ENCODE data around the gene DIAPH3. TPM values are rescaled to one million over a fixed set of nuclear protein-coding genes. Genes with fewer than 3 reads are reported as not detected.

The DIAPH3 gene
- total and polyA plus RNA-seq, 2 of the 4 experiments (the other 2 are of a cell fraction) = 8.9 to 9.3 TPM

- no peak overlapping the region for H3K27ac ChIP-seq (ENCODE audit: insufficient read depth, low read length)
Observed at GRCh38 chr13:59635589-59635988, 528.1 kb downstream of the DIAPH3 start.

More at GRCh38 chr13:59635589-59635988, 528.1 kb downstream of the DIAPH3 start:
- no peak overlapping the region for H4K8ac ChIP-seq (ENCODE audit: low read depth in 2 of 2, low read length in 2 of 2)
- no peak overlapping the region for H4K91ac ChIP-seq (ENCODE audit: insufficient read depth, low read depth, low read length)
- intact Hi-C loops (cut with micrococcal nuclease) (no loop called here), dilution Hi-C loops (cut with HindIII; ENCODE audit: low sequenced_read_pairs, unreplicated experiment) (no loop called here), in situ Hi-C loops (cut with MboI; ENCODE audit: low sequenced_read_pairs) (no loop called here)
- H3K9me1 ChIP-seq (ENCODE audit: insufficient read depth, low read length) = no peaks in the 10 kb centered on the region
- DNase-seq (no peak), ATAC-seq (ENCODE audit: low read depth) (no peak)
- H3K4me2 ChIP-seq (ENCODE audit: low read depth, low read length) = no peak overlapping the region
- no peak overlapping the region for H2AK5ac ChIP-seq (ENCODE audit: low read depth, low read length)
- POLR2A ChIA-PET (ENCODE audit: unreplicated experiment) = no interaction called here
- no peaks in the 10 kb centered on the region for H4K20me1 ChIP-seq (ENCODE audit: insufficient read depth, low read length)
- H3K27me3 ChIP-seq (ENCODE audit: control insufficient read depth, insufficient read depth, low read length) = peaks cover 15% of the 10 kb centered on the region
- no peaks in the 10 kb centered on the region for H3K36me3 ChIP-seq (ENCODE audit: control insufficient read depth, insufficient read depth, low read length)
- no peak overlapping the region for H2BK15ac ChIP-seq (ENCODE audit: low read depth, low read length)
- H3K23ac ChIP-seq (ENCODE audit: low read depth, low read length) = no peak overlapping the region
- no peak overlapping the region for H3K4me3 ChIP-seq (ENCODE audit: insufficient read depth, low read depth, low read length)
- H2BK120ac ChIP-seq (ENCODE audit: low read depth, low read length) = no peak overlapping the region
- no peak overlapping the region for H3K56ac ChIP-seq (ENCODE audit: extremely low read depth, insufficient read depth, low read length)
- H4K5ac ChIP-seq (ENCODE audit: low read depth, low read length) = no peak overlapping the region
- no peak overlapping the region for H2AFZ ChIP-seq (replicated peaks; ENCODE audit: low read length, poor library complexity)
- no peak overlapping the region for H3K14ac ChIP-seq (replicated peaks; ENCODE audit: low read depth, low read length)
- CTCF ChIA-PET = no interaction called here
- H3K4me1 ChIP-seq (ENCODE audit: control insufficient read depth, insufficient read depth, low read length) = no peaks in the 10 kb centered on the region
- no TSS peak for BruUV-seq (replicated peaks)
- no peak overlapping the region for H3K18ac ChIP-seq (ENCODE audit: low read depth, low read length)
- H3K79me1 ChIP-seq (ENCODE audit: low read depth in 1 of 2, low read length in 2 of 2) = no peaks in the 10 kb centered on the region
- no peak overlapping the region for H3K9ac ChIP-seq (ENCODE audit: low read depth, low read length)
- H3K9me3 ChIP-seq (ENCODE audit: control insufficient read depth, insufficient read depth, low read length) = no peaks in the 10 kb centered on the region
- no peak overlapping the region for H2AK9ac ChIP-seq (replicated peaks; ENCODE audit: low read depth, low read length, poor library complexity)
- H2BK5ac ChIP-seq (ENCODE audit: low read depth, low read length, poor library complexity, severe bottlenecking) = no peak overlapping the region
- WGBS, 2 experiments (ENCODE audit: extremely low coverage in 2 of 2, insufficient read length in 1 of 2) = 20% methylated on average over 2 of the region's 6 CpGs; no CpG with 5 or more reads in 1 of the 2 experiments
- TF ChIP-seq MAFK (IDR thresholded peaks at IDR 0.05; ENCODE audit: low read depth, low read length) (no peak), RCOR1 (IDR thresholded peaks at IDR 0.05; ENCODE audit: insufficient replicate concordance, low read length) (no peak), MAZ (IDR thresholded peaks at IDR 0.05; ENCODE audit: borderline replicate concordance, low read depth, low read length) (no peak), USF2 (IDR thresholded peaks at IDR 0.05; ENCODE audit: low read depth, low read length) (no peak), FOS (IDR thresholded peaks at IDR 0.05; ENCODE audit: low read depth, low read length) (no peak), ELK1 (IDR thresholded peaks at IDR 0.05; ENCODE audit: borderline replicate concordance, low read depth, low read length) (no peak), MXI1 (IDR thresholded peaks at IDR 0.05; ENCODE audit: borderline replicate concordance, low read depth, low read length) (no peak), POLR2A (IDR thresholded peaks at IDR 0.05; ENCODE audit: low read depth, low read length) (no peak), CTCF (conservative IDR thresholded peaks at IDR 0.05; ENCODE audit: low read depth, low read length) (no peak), CEBPB (IDR thresholded peaks at IDR 0.05; ENCODE audit: low read depth, low read length) (no peak)
- H2BK20ac ChIP-seq (ENCODE audit: low read depth, low read length) = no peak overlapping the region
- H3K4ac ChIP-seq (ENCODE audit: low read depth, low read length) = no peak overlapping the region
